HG03442 (cell line): Measurements from ENCODE around the gene INPP5A.

ENCODE experiments used
- ATAC-seq: cut with Tn5 transposase; IDR thresholded peaks from one replicate; pipeline ENCODE4 v1.9.1; 2021; ENCODE audit warnings: mild to moderate bottlenecking, moderate library complexity; ENCODE audit not compliant: unreplicated experiment

Gene INPP5A

GRCh38 chr10:132517951-132518521 is 19.6 kb upstream of the INPP5A start:
- no peak for ATAC-seq

- no peak for ATAC-seq
These were observed 18.8 kb upstream of the INPP5A start for GRCh38 chr10:132518572-132519381.

- no peak for ATAC-seq
These were observed 18.0 kb upstream of the INPP5A start for GRCh38 chr10:132519382-132520176.

- no peak for ATAC-seq
These were observed 17.3 kb upstream of the INPP5A start for GRCh38 chr10:132520177-132520811.

GRCh38 chr10:132521041-132521465 is 16.5 kb upstream of the INPP5A start:
- ATAC-seq = no peak

GRCh38 chr10:132521466-132522102 is 16.0 kb upstream of the INPP5A start:
- no peak for ATAC-seq

- no peak for ATAC-seq
These were observed 14.8 kb upstream of the INPP5A start for GRCh38 chr10:132522521-132523411.

- ATAC-seq = no peak
These were observed 13.8 kb upstream of the INPP5A start for GRCh38 chr10:132523561-132524442.

- no peak for ATAC-seq
These were observed 12.9 kb upstream of the INPP5A start for GRCh38 chr10:132524443-132525285.

- ATAC-seq = no peak
These were observed 10.9 kb upstream of the INPP5A start for GRCh38 chr10:132526676-132527075.

GRCh38 chr10:132527339-132528063 is 10.1 kb upstream of the INPP5A start:
- no peak for ATAC-seq

GRCh38 chr10:132528064-132528691 is 9.4 kb upstream of the INPP5A start:
- no peak for ATAC-seq

- ATAC-seq = no peak
These were observed 5.4 kb upstream of the INPP5A start for GRCh38 chr10:132532179-132532578.

GRCh38 chr10:132532749-132533560 is 4.6 kb upstream of the INPP5A start:
- no peak for ATAC-seq

- no peak for ATAC-seq
These were observed 3.9 kb upstream of the INPP5A start for GRCh38 chr10:132533571-132534260.
